CD14-positive monocyte (primary cell): Measurements from ENCODE around the gene ABAT. TPM values are rescaled to one million over a fixed set of nuclear protein-coding genes. Genes with fewer than 3 reads are reported as not detected.

Experiments
- DNase-seq, 3 donors: peaks; one replicate each; pipeline ENCODE4 v3.0.0-alpha.2; 2011 to 2022
- H2AFZ ChIP-seq: 2 replicates; pipeline ENCODE4 v1.6.0; 2012; ENCODE audit warnings: mild to moderate bottlenecking, low read depth, low read length, inconsistent platforms; ENCODE audit not compliant: insufficient read depth, poor library complexity, severe bottlenecking
- H3K27ac ChIP-seq, 2 donors: 1 replicate in 1 of 2; 2 replicates in 1 of 2; pipeline ENCODE4 v1.5.1; 2012 to 2013; ENCODE audit warnings: low read length in 2 of 2, control low read depth in 1 of 2, inconsistent platforms in 1 of 2, low read depth in 1 of 2, mild to moderate bottlenecking in 1 of 2
- H3K27me3 ChIP-seq, 2 donors: one replicate each; pipeline versions ENCODE4 v1.6.0 to v1.6.1; 2011 to 2013; ENCODE audit warnings: low read length in 2 of 2; ENCODE audit not compliant: control insufficient read depth in 2 of 2, insufficient read depth in 2 of 2
- H3K36me3 ChIP-seq, 2 donors: replicated peaks in 1 of 2; 1 replicate in 1 of 2; 2 replicates in 1 of 2; pipeline versions ENCODE4 v1.5.1 to v1.6.1; 2012 to 2013; ENCODE audit warnings: low read length in 2 of 2, control low read depth in 1 of 2, inconsistent platforms in 1 of 2, mild to moderate bottlenecking in 1 of 2; ENCODE audit not compliant: insufficient read depth in 2 of 2, control insufficient read depth in 1 of 2
- H3K4me1 ChIP-seq, 2 donors: 1 replicate in 1 of 2; 2 replicates in 1 of 2; pipeline versions ENCODE4 v1.5.1 to v1.6.1; 2012 to 2013; ENCODE audit warnings: low read length in 2 of 2, control low read depth in 1 of 2, inconsistent platforms in 1 of 2, mild to moderate bottlenecking in 1 of 2, moderate library complexity in 1 of 2; ENCODE audit not compliant: insufficient read depth in 2 of 2, control insufficient read depth in 1 of 2
- H3K4me2 ChIP-seq: replicated peaks from 2 replicates; pipeline ENCODE3; 2012; ENCODE audit warnings: low read length, moderate library complexity, mild to moderate bottlenecking; ENCODE audit not compliant: poor library complexity, severe bottlenecking; ENCODE audit errors: extremely low read depth
- H3K4me3 ChIP-seq, 3 experiments: fragments of 200-600 bp in 1 of 3; sonication (generic) in 1 of 3; replicated peaks in 1 of 3; 1 replicate in 2 of 3; 2 replicates in 1 of 3; pipeline ENCODE4 v1.5.1; 2011 to 2013; ENCODE audit warnings: low read length in 3 of 3, mild to moderate bottlenecking in 3 of 3, control low read depth in 2 of 3, low read depth in 2 of 3, inconsistent platforms in 1 of 3, moderate library complexity in 1 of 3
- H3K79me2 ChIP-seq: 2 replicates; pipeline ENCODE4 v1.6.0; 2012; ENCODE audit warnings: mild to moderate bottlenecking, control low read depth, inconsistent platforms, low read length, moderate library complexity; ENCODE audit not compliant: insufficient read depth
- H3K9ac ChIP-seq: 2 replicates; pipeline ENCODE4 v1.6.0; 2017; ENCODE audit warnings: low read length, mild to moderate bottlenecking; ENCODE audit not compliant: insufficient read depth, poor library complexity, severe bottlenecking
- H3K9me3 ChIP-seq, 2 donors: replicated peaks in 1 of 2; 1 replicate in 1 of 2; 2 replicates in 1 of 2; pipeline versions ENCODE4 v1.5.1 to v1.6.1; 2012 to 2013; ENCODE audit warnings: low read length in 2 of 2, control low read depth in 1 of 2; ENCODE audit not compliant: control insufficient read depth in 1 of 2, insufficient read depth in 1 of 2
- H4K20me1 ChIP-seq: 2 replicates; pipeline ENCODE4 v1.6.0; 2012; ENCODE audit warnings: mild to moderate bottlenecking, low read length, control low read depth, moderate library complexity; ENCODE audit not compliant: insufficient read depth
- H3K27ac Mint-ChIP-seq, 7 donors: one replicate each; pipeline ENCODE4 v1.8.0; 2020; ENCODE audit warnings: mild to moderate bottlenecking in 7 of 7, mixed read lengths in 7 of 7, moderate library complexity in 6 of 7, inconsistent platforms in 2 of 7
- H3K27me3 Mint-ChIP-seq, 3 donors: one replicate each; pipeline ENCODE4 v1.8.0; 2021 to 2022; ENCODE audit warnings: low read depth in 3 of 3, mild to moderate bottlenecking in 3 of 3, mixed read lengths in 3 of 3, moderate library complexity in 3 of 3, inconsistent platforms in 1 of 3
- H3K36me3 Mint-ChIP-seq, 2 donors: one replicate each; pipeline ENCODE4 v1.8.0; 2020; ENCODE audit warnings: mixed read lengths in 2 of 2, inconsistent platforms in 1 of 2, mild to moderate bottlenecking in 1 of 2
- H3K4me1 Mint-ChIP-seq: one replicate; pipeline ENCODE4 v1.8.0; 2020; ENCODE audit warnings: mild to moderate bottlenecking, mixed read lengths
- H3K4me3 Mint-ChIP-seq, 2 donors: one replicate each; pipeline ENCODE4 v1.8.0; 2020; ENCODE audit warnings: mild to moderate bottlenecking in 2 of 2, mixed read lengths in 2 of 2, moderate library complexity in 1 of 2
- H3K9me3 Mint-ChIP-seq, 7 donors: one replicate each; pipeline ENCODE4 v1.8.0; 2020 to 2022; ENCODE audit warnings: mixed read lengths in 7 of 7, mild to moderate bottlenecking in 6 of 7, moderate library complexity in 6 of 7, inconsistent platforms in 2 of 7
- CTCF ChIP-seq: fragments of 200-600 bp; IDR thresholded peaks from one replicate; pipeline ENCODE4 v1.8.0; 2022; ENCODE audit warnings: antibody characterized with exemption, mild to moderate bottlenecking
- WGBS: methylation state at CpG from one replicate; pipeline ENCODE4 v1.1.5; 2013; ENCODE audit warnings: missing lambda C conversion rate; ENCODE audit not compliant: insufficient coverage; 5-methylcytosine and 5-hydroxymethylcytosine counted together
- intact Hi-C, 2 donors: fragments of 100-400 bp; cut with micrococcal nuclease; formaldehyde crosslinking; loops; one replicate each; pipeline versions ENCODE4 v1.15.0 to v1.15.1; 2023
- polyA plus RNA-seq, 3 donors: library from polyadenylated mRNA; depleted of rRNA in 1 of 3; unstranded in 2 of 3; stranded (reverse) in 1 of 3; fragments of 300-500 nt in 2 of 3; fragments of >200 nt in 1 of 3; fragmentation: Illumina TruSeq in 2 of 3; gene quantifications; 1 replicate in 2 of 3; 2 replicates in 1 of 3; pipeline ENCODE4 v1.2.3, GENCODE V29; 2012 to 2021

Gene ABAT
- polyA plus RNA-seq, 3 donors, result 4.9 to 11.8 (median 8.7) TPM

GRCh38 chr16:8708536-8708935 lies 34.1 kb downstream of the ABAT start:
- Mint-ChIP-seq H3K27ac (no peak overlapping the region), H3K27me3 (peaks cover 0 to 15% (median 2%) of the 10 kb centered on the region in 3 donors), H3K4me1 (no peaks in the 10 kb centered on the region), H3K36me3 (peaks cover 5 to 27% of the 10 kb centered on the region in 2 donors), H3K4me3 (no peak overlapping the region), H3K9me3 (peaks cover 0 to 2% (median 0%) of the 10 kb centered on the region in 7 donors)
- peaks cover 0 to under 1% of the 10 kb centered on the region in 2 donors for H3K36me3 ChIP-seq
- no peaks in the 10 kb centered on the region for H3K27me3 ChIP-seq
- no peaks in the 10 kb centered on the region for H3K4me1 ChIP-seq
- H3K9ac ChIP-seq, result no peak overlapping the region
- H3K27ac ChIP-seq, result no peak overlapping the region
- no peaks in the 10 kb centered on the region for H3K9me3 ChIP-seq
- intact Hi-C loops, result no loop called here
- H3K4me3 ChIP-seq, result no peak overlapping the region
- no peak for TF ChIP-seq CTCF
- no peaks in the 10 kb centered on the region for H3K79me2 ChIP-seq
- H3K4me2 ChIP-seq, result no peak overlapping the region
- WGBS, result no CpG with 5 or more reads among the region's 4 CpGs
- no peak for DNase-seq
- H4K20me1 ChIP-seq, result peaks cover under 1% of the 10 kb centered on the region
- H2AFZ ChIP-seq, result no peak overlapping the region

- no peak overlapping the region for H3K4me3 ChIP-seq
- intact Hi-C loops, result no loop called here
- no peaks in the 10 kb centered on the region for H3K79me2 ChIP-seq
- 44% methylated on average over 25 of the region's 27 CpGs for WGBS
- TF ChIP-seq CTCF, result no peak
- H3K4me1 ChIP-seq, result no peaks in the 10 kb centered on the region
- H2AFZ ChIP-seq, result no peak overlapping the region
- H3K36me3 Mint-ChIP-seq, result peaks cover 15 to 34% of the 10 kb centered on the region in 2 donors
- peaks cover 0 to 5% (median 4%) of the 10 kb centered on the region in 7 donors for H3K9me3 Mint-ChIP-seq
- no peak for DNase-seq
- H3K27ac ChIP-seq, result no peak overlapping the region
- H3K4me1 Mint-ChIP-seq, result no peaks in the 10 kb centered on the region
- H3K27me3 Mint-ChIP-seq, result peaks cover 0 to 11% (median 2%) of the 10 kb centered on the region in 3 donors
- no peaks in the 10 kb centered on the region for H3K27me3 ChIP-seq
- H3K36me3 ChIP-seq, result peaks cover 0 to 17% of the 10 kb centered on the region in 2 donors
- H3K9ac ChIP-seq, result no peak overlapping the region
- H3K4me2 ChIP-seq, result no peak overlapping the region
- H3K27ac Mint-ChIP-seq, result no peak overlapping the region
- H4K20me1 ChIP-seq, result peaks cover 3% of the 10 kb centered on the region
- no peak overlapping the region for H3K4me3 Mint-ChIP-seq
- H3K9me3 ChIP-seq, result no peaks in the 10 kb centered on the region
Measured at GRCh38 chr16:8712589-8713361, 38.4 kb downstream of the ABAT start.
